ENCODE results near the gene IFI16.

IFI16 gene

GRCh38 chr1:159066108-159066507 is 56.4 kb downstream of the IFI16 start:
- DNase-seq (ENCODE audit: low read depth): no peak

- DNase-seq (ENCODE audit: low read depth): no peak
These were observed 58.3 kb downstream of the IFI16 start for GRCh38 chr1:159067699-159068621.

GRCh38 chr1:159068886-159069285 is 59.2 kb downstream of the IFI16 start:
- no peak for DNase-seq (ENCODE audit: low read depth)

GRCh38 chr1:159071970-159072582 is 62.4 kb downstream of the IFI16 start:
- no peak for DNase-seq (ENCODE audit: low read depth)

- peak; percentile 31 for DNase-seq (ENCODE audit: low read depth)
These were observed 66.9 kb downstream of the IFI16 start, which contains the start of gene AIM2 for GRCh38 chr1:159076438-159077119. AIM2 (minus strand) TSS chr1:159076766; CDS start chr1:159073499, 3,267 bp downstream.

GRCh38 chr1:159077120-159077961 is 67.6 kb downstream of the IFI16 start:
- peak; percentile 78 for DNase-seq (ENCODE audit: low read depth)

GRCh38 chr1:159079525-159079924 is 69.8 kb downstream of the IFI16 start:
- no peak for DNase-seq (ENCODE audit: low read depth)

GRCh38 chr1:159081626-159082025 is 71.9 kb downstream of the IFI16 start:
- DNase-seq (ENCODE audit: low read depth): no peak

GRCh38 chr1:159083013-159083412 is 73.3 kb downstream of the IFI16 start:
- DNase-seq (ENCODE audit: low read depth): no peak

- no peak for DNase-seq (ENCODE audit: low read depth)
These were observed 74.4 kb downstream of the IFI16 start for GRCh38 chr1:159084152-159084551.

GRCh38 chr1:159084867-159085266 is 75.2 kb downstream of the IFI16 start:
- no peak for DNase-seq (ENCODE audit: low read depth)

- DNase-seq (ENCODE audit: low read depth): no peak
These were observed 78.3 kb downstream of the IFI16 start for GRCh38 chr1:159088050-159088449.

GRCh38 chr1:159088546-159089183 is 79.0 kb downstream of the IFI16 start:
- no peak for DNase-seq (ENCODE audit: low read depth)

- no peak for DNase-seq (ENCODE audit: low read depth)
These were observed 79.6 kb downstream of the IFI16 start for GRCh38 chr1:159089184-159089791.

- DNase-seq (ENCODE audit: low read depth): no peak
These were observed 80.8 kb downstream of the IFI16 start for GRCh38 chr1:159090286-159091179.

GRCh38 chr1:159091180-159091560 is 81.5 kb downstream of the IFI16 start:
- no peak for DNase-seq (ENCODE audit: low read depth)

GRCh38 chr1:159091607-159092031 is 81.9 kb downstream of the IFI16 start:
- no peak for DNase-seq (ENCODE audit: low read depth)

GRCh38 chr1:159092036-159092760 is 82.5 kb downstream of the IFI16 start:
- DNase-seq (ENCODE audit: low read depth): no peak

GRCh38 chr1:159098596-159098995 is 88.9 kb downstream of the IFI16 start:
- no peak for DNase-seq (ENCODE audit: low read depth)
